ENCODE results near the gene ABT1. TPM values are rescaled to one million over a fixed set of nuclear protein-coding genes. Genes with fewer than 3 reads are reported as not detected.

The ABT1 gene
- total and polyA plus RNA-seq, 2 experiments from 2014 or later = 10.9 to 17.6 TPM

DNA sequence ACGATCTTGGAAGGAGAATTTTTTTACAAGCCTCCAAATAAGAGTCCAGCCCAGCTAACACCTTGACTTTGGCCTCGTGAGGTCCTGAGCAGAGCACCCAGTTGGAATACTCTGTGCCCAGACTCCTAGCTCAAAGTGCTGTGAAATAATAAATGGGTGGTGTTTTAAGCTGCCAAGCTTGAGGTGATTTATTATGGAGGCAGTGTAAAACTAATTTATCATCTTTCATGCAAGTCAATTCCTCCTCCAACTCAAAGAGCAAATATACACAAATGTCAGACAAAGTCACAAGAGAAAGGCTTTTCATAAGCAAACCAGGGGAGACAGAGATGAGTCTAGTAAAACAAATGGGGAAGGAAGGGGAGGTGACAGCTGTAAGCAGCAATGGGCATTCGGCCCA is 12.7 kb downstream of the ABT1 start:
- in situ Hi-C loops (cut with MboI) = no loop called here
- Histone ChIP-seq H3K27ac (no peak overlapping the region), H3K4me2 (ENCODE audit: unreplicated experiment) (no peak overlapping the region), H3F3A (ENCODE audit: insufficient read depth) (no peaks in the 10 kb centered on the region), H3K9ac (no peak overlapping the region), H3K9me2 (ENCODE audit: insufficient read depth) (no peaks in the 10 kb centered on the region), H3K4me1 (ENCODE audit: insufficient read depth) (no peaks in the 10 kb centered on the region; the same call in 1 of the 2 replicates), H3K36me3 (ENCODE audit: low read depth) (no peaks in the 10 kb centered on the region), H3K4me3 (no peak overlapping the region), H3K27me3 (replicated peaks; ENCODE audit: insufficient read depth) (peaks cover 25% of the 10 kb centered on the region), H4K20me1 (ENCODE audit: insufficient read depth) (no peaks in the 10 kb centered on the region), H3K9me3 (ENCODE audit: low read depth) (no peaks in the 10 kb centered on the region), H2AFZ (no peak overlapping the region), H3K79me2 (ENCODE audit: insufficient read depth) (no peaks in the 10 kb centered on the region)
- 44 to 55% methylated on average over 3 of the region's 3 CpGs for WGBS, 2 experiments (ENCODE audit: low coverage in 1 of 2, low lambda C conversion rate in 2 of 2, missing lambda C conversion rate in 2 of 2)
- no peak for DNase-seq
- TF ChIP-seq EZH2 (IDR thresholded peaks at IDR 0.05; ENCODE audit: insufficient read depth, poor library complexity, severe bottlenecking) (no peak), EZH2phosphoT487 (IDR thresholded peaks at IDR 0.05; ENCODE audit: insufficient read depth, low read depth) (no peak)

DNA sequence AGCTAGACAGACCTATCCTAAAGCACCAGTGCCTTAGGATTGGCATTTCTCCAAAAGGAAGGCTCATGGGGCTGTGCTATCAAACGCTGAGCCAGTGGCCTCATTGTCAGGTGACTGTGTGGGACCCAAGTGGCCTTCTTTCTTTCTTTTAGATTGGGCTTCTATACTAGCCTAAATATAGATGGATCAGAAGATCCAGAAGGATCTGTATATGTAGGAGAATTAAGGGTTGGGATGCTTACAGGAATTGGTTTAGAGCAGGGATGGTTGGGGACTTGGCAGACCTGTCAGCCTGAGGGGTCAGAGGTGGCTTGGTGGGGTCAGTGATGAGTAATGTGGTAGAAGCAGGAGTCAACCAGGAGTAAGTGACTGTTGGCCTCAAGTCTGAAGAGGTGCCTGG is 14.8 kb downstream of the ABT1 start:
- H3K27me3 ChIP-seq (replicated peaks; ENCODE audit: insufficient read depth) = peaks cover 32% of the 10 kb centered on the region
- no peaks in the 10 kb centered on the region for H3K9me2 ChIP-seq (ENCODE audit: insufficient read depth)
- no peaks in the 10 kb centered on the region for H3K36me3 ChIP-seq (ENCODE audit: low read depth)
- 85% methylated on average over 1 of the region's 1 CpG for WGBS, 2 experiments (ENCODE audit: low coverage in 1 of 2, low lambda C conversion rate in 2 of 2, missing lambda C conversion rate in 2 of 2)
- H3K27ac ChIP-seq = no peak overlapping the region
- in situ Hi-C loops (cut with MboI) = loop anchor here (10.0 kb wide), 1 partner anchor 473 kb away; no protein-coding TSS in a partner anchor
- no peak overlapping the region for H3K4me2 ChIP-seq (ENCODE audit: unreplicated experiment)
- no peaks in the 10 kb centered on the region for H4K20me1 ChIP-seq (ENCODE audit: insufficient read depth)
- no peak for DNase-seq
- no peaks in the 10 kb centered on the region; the same call in 1 of the 2 replicates for H3K4me1 ChIP-seq (ENCODE audit: insufficient read depth)
- no peaks in the 10 kb centered on the region for H3K9me3 ChIP-seq (ENCODE audit: low read depth)
- H2AFZ ChIP-seq = no peak overlapping the region
- no peaks in the 10 kb centered on the region for H3F3A ChIP-seq (ENCODE audit: insufficient read depth)
- H3K9ac ChIP-seq = no peak overlapping the region
- no peaks in the 10 kb centered on the region for H3K79me2 ChIP-seq (ENCODE audit: insufficient read depth)
- H3K4me3 ChIP-seq = no peak overlapping the region
- TF ChIP-seq EZH2phosphoT487 (IDR thresholded peaks at IDR 0.05; ENCODE audit: insufficient read depth, low read depth) (no peak), EZH2 (IDR thresholded peaks at IDR 0.05; ENCODE audit: insufficient read depth, poor library complexity, severe bottlenecking) (no peak)

DNA sequence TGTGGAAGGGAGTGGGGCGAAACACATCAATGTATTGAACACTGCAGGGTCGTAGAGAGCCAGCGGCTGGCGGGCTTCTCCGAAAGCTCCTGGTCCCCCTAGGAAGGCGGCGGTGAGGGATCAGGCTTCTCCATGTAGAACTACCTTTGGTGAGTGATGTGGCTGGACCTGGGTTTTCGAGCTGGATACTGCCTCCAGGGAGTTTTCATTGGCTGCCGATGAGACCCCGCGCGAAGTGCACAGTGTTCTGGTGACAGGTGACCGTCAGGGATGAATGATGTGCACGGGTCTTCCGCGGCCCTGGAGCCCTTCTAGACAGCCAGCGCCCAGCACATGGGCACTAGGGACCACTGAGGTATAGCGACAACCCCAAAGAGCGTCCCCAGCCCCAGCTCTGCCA is 16.4 kb downstream of the ABT1 start:
- Histone ChIP-seq H3K9me3 (ENCODE audit: low read depth) (no peaks in the 10 kb centered on the region), H2AFZ (no peak overlapping the region), H4K20me1 (ENCODE audit: insufficient read depth) (no peaks in the 10 kb centered on the region), H3K9ac (no peak overlapping the region), H3F3A (ENCODE audit: insufficient read depth) (no peaks in the 10 kb centered on the region), H3K27me3 (replicated peaks; ENCODE audit: insufficient read depth) (peaks cover 32% of the 10 kb centered on the region), H3K9me2 (ENCODE audit: insufficient read depth) (no peaks in the 10 kb centered on the region), H3K4me1 (ENCODE audit: insufficient read depth) (no peaks in the 10 kb centered on the region; the same call in 1 of the 2 replicates), H3K4me3 (no peak overlapping the region), H3K27ac (no peak overlapping the region), H3K36me3 (ENCODE audit: low read depth) (no peaks in the 10 kb centered on the region), H3K4me2 (ENCODE audit: unreplicated experiment) (no peak overlapping the region), H3K79me2 (ENCODE audit: insufficient read depth) (no peaks in the 10 kb centered on the region)
- DNase-seq = no peak
- in situ Hi-C loops (cut with MboI) = loop anchor here (10.0 kb wide), 1 partner anchor 472 kb away; no protein-coding TSS in a partner anchor
- 23 to 33% methylated on average over 19 of the region's 19 CpGs for WGBS, 2 experiments (ENCODE audit: low coverage in 1 of 2, low lambda C conversion rate in 2 of 2, missing lambda C conversion rate in 2 of 2)
- TF ChIP-seq EZH2phosphoT487 (IDR thresholded peaks at IDR 0.05; ENCODE audit: insufficient read depth, low read depth) = no peak
- no peak for TF ChIP-seq EZH2 (IDR thresholded peaks at IDR 0.05; ENCODE audit: insufficient read depth, poor library complexity, severe bottlenecking)

DNA sequence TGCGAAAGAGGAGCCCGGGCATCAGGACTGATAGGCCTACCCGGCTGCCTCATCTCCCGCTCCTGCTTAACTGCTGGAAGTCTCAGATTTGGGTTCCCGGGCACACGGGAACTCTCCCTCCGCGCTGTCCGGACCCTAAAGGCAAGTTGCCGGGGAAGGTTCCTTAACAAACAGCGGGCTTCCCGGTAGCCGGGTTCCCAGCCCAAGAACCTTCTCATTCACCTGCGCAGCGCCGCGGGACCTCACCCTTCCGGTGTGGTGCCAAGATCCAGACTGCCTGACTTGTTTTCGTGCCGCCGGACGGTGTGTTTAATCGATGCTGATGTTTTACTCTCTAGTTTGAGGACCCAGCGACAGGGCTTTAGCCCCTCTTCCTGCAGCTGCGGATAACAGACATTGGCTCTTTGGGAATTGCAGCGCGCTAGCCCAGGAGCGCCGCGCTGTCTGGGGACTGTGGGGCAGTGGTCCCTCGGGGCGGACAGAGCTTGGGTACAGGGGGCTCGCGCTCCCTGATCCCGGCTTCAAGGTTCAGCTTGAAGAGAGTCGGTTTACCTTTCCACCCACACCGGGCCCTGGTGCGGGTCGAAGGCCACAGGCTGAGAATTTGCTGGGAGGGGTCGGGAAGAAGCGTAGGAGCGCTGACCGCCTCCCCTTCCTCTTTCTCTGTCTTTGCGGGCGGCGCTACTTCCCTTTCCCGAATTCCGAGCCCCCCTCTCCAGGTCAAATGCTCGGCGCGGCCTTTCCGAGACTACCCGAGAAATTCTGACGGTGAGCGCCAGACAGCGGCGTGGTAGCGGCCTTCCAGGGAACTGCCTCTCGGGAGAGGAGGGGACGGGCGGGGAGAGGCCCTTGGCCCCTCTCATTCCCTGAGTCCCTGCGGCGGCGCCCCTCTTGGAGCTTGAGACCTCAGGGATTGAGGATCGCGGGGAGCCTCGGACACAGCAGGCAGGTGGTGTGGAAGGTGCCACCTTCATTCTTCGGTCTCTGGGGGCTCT is 17.2 kb downstream of the ABT1 start:
- H3K4me2 ChIP-seq (ENCODE audit: unreplicated experiment) = peak overlapping the region; percentile 25
- in situ Hi-C loops (cut with MboI) = loop anchor here (10.0 kb wide), 1 partner anchor 471 kb away; no protein-coding TSS in a partner anchor

More for the DNA sequence above, 17.2 kb downstream of the ABT1 start:
- no peaks in the 10 kb centered on the region for H3K9me2 ChIP-seq (ENCODE audit: insufficient read depth)
- H4K20me1 ChIP-seq (ENCODE audit: insufficient read depth) = no peaks in the 10 kb centered on the region
- no peaks in the 10 kb centered on the region for H3F3A ChIP-seq (ENCODE audit: insufficient read depth)
- H3K4me1 ChIP-seq (ENCODE audit: insufficient read depth) = no peaks in the 10 kb centered on the region; the same call in 1 of the 2 replicates
- peak overlapping the region; percentile 56; the same call in 1 of the 2 replicates for H2AFZ ChIP-seq
- no peak overlapping the region for H3K9ac ChIP-seq
- H3K9me3 ChIP-seq (ENCODE audit: low read depth) = no peaks in the 10 kb centered on the region
- H3K36me3 ChIP-seq (ENCODE audit: low read depth) = no peaks in the 10 kb centered on the region
- TF ChIP-seq EZH2 (IDR thresholded peaks at IDR 0.05; ENCODE audit: insufficient read depth, poor library complexity, severe bottlenecking) (peak; percentile 88), EZH2phosphoT487 (IDR thresholded peaks at IDR 0.05; ENCODE audit: insufficient read depth, low read depth) (0 out of 2 replicates have a peak, but pooled peaks have one; percentile 59)
- peak; percentile 37 for DNase-seq
- peaks cover 32% of the 10 kb centered on the region for H3K27me3 ChIP-seq (replicated peaks; ENCODE audit: insufficient read depth)
- H3K27ac ChIP-seq = no peak overlapping the region
- H3K4me3 ChIP-seq = peak overlapping the region; percentile 37
- H3K79me2 ChIP-seq (ENCODE audit: insufficient read depth) = no peaks in the 10 kb centered on the region
- 5 to 6% methylated on average over 56 to 66 of the region's 68 CpGs for WGBS, 2 experiments (ENCODE audit: low coverage in 1 of 2, low lambda C conversion rate in 2 of 2, missing lambda C conversion rate in 2 of 2)

Data from GM23248 (cell line).